ENCODE results near the gene OSBPL5.

Gene OSBPL5

DNA sequence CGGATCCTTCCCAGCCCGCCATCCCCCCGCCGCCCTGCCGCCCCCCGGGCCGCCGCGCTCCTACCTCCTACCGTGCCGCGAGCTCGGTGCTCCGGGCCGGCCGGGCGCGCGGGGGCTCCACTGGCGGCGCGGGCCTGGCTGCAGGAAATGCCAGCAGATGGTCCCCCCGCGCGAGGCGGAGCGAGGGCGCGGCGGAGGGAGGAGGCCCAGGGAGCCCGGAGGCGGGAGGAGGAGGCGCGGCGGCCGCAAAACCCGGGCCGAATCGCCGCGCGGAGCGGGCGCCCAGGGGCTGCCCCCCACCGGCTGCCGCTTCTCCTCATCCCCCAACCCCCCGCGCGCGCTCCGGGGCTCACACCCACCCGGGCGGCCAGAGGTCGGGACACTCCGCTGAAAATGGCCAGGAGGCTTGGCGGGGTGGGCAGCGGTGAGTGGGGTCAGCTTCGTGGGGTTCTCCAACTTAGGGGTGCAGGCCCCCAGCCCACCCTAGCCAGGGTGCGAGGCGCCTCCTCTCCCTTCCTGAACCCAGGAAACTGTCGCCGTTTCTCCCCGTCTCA, at the start of gene OSBPL5:
OSBPL5 (minus strand) TSS at position 159 of the 554 bp plus-strand sequence. CDS start 36,162 bp downstream, outside the sequence.
- no peak for DNase-seq

DNA sequence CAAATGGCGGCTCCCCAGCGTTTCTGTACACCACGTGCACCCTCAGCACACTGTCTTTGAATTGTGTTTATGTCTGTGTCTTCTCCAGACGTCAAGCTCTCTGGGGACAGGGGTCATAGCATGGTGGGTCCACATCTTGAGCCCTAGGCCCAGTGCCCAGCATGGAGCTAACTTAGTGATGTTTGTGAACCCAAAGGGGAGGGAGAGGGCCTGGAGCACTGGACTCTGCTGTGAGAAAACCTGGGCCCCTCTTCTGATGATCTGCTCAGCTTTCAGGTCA, 49.2 kb upstream of the OSBPL5 start:
- DNase-seq = no peak

DNA sequence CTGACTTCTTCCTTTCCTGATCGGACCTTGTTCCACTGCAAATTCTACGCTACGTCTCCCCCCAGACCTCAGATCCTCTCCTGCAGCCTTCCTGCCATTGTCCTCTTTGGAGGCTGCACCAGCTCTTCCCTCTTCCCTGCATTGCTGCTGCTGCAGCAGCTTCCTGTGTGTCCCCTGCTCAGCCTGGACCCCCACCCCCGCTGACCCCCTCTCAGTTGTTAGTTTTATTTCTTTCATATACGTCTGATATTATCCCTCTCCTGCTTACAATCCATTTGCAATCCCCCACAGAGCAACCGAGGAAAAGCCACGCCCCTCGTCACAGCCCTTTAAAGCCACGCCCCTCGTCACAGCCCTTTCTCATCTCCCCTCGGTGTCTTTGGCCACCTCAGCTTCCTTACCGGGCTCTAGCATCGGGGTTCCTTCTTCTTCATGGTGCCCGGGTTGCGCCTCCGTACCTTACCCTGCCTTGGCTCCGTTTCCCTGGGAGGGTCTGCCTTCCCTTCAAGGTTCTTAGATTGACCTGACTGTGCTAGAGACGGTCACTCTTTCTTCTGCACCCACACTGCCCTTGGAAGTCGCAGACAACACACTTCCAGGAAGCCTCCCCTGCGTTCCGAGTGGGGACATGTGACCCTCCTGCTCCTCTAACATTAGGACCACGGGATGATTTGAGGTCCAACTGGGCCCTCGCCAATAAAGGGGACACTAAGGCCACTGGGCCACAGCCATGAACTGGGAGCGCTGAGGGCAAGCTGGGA, 48.7 kb upstream of the OSBPL5 start:
- DNase-seq = no peak

GRCh38 chr11:3208272-3208671, 43.2 kb upstream of the OSBPL5 start:
- DNase-seq = no peak

DNA sequence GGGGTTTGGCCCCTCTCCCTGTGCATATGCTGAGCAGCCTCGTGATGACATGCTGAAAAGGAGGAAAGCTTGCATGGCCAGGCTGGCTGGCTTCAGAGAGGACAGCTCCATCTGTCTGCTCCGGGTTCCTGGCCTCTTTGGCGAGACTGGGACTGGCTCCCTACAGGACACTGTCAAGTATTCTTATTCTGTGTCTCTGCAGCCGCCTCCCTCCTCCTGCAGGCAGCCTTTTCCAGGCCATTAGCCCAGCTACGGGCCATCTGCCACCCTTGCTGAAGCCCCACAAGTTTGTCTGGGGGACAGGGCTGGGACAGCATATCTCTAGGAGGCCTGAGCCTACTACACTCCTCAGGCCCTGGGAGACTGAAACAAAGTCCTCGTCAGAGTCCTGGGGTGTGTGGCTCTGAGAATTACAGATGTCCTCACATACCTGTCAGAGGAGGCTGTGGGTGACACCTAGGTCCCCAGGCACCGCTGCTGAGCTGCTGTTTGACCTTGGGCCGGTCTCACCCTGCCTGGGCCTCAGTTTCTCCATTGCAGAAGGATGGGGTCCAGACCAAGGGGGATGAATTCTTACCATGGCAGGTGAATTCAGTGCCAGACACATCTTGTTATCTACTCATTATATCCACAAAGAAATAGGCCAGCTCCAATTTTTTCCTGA, 42.5 kb upstream of the OSBPL5 start:
- DNase-seq = no peak

DNA sequence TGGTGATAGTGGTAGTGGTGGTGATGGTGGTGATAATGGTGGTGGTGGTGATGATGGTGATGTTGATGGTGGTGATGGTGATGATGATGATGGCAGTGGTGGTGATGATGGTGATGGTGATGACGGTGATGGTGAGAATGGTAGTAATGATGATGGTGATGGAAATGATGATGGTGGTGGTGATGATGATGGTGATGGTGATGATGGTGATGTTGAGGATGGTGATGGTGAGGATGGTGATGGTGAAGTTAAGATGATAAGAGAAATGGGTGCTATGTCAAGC, 41.8 kb upstream of the OSBPL5 start:
- no peak for DNase-seq

DNA sequence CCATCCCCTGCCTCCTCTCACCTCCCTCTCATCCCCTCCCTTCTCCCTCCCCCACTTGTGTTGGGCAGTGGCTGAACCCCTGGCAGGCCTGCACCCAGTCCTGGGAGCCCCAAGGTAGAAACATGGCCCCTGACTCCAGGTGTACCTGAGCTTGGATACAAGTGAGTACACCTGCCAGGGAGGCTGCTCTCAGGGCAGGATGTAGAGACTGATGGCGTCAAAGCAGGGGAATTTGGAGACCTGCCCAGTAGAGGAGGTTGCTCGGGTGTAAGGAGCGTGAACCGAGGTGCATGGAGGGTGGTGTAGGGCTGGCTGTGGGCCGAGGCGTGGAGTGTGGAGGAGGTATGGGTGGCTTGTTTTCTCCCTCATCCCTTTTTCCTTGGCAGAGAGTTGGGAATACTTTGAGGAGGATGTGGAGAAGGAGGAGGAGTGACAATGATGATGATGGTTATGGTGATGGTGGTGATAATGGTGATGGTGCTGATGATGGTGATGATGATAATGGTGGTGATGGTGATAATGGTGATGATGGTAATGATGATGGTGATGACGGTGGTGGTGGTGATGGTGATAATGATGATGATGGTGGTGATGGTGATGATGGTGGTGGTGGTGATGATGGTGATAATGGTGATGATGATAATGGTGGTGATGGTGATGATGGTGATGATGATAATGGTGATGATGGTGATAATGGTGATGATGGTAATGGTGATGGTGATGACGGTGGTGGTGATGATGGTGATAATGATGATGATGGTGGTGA, 41.2 kb upstream of the OSBPL5 start:
- no peak for DNase-seq

GRCh38 chr11:3205261-3206155, 40.4 kb upstream of the OSBPL5 start:
- no peak for DNase-seq

DNA sequence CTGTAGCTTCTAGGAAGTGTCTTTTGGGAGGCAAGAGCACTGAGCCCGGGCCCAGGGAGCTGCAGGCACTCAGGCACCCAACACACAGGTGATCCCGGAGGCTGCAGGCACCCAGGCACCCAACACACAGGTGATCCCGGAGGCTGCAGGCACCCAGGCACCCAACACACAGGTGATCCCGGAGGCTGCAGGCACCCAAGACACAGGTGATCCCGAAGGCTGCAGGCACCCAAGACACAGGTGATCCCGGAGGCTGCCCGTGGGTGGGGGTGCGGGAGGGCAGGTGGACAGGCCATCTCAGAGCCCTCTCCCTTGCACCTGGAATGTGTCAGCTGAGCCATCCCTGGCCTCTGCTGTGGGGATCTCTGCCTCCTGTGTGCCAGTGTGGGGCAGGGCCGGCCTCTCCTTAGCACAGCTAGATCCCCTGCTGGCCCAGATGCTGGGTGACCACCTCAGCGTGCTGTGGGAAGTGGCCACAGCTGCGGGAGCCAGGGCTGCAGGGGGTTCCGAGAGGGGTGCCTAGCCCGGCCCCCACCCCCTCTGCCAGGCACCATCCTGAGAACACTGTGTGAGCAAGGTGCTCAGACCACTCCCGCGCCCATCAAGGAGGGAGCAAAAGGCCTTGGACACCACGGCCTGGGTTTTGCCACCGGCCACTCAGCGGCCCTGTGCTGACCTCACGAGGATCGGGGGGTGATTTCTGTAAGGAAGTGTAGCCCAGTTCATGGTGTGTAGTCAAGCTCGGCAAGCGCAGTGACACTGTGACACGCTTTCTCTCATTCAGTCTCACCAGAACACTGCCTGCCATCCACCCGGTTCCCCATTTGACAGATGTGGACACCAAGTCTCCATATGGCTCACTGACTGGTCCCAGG, 39.3 kb upstream of the OSBPL5 start:
- DNase-seq = no peak

- DNase-seq = no peak
These were observed 38.3 kb upstream of the OSBPL5 start for GRCh38 chr11:3203221-3204043.

DNA sequence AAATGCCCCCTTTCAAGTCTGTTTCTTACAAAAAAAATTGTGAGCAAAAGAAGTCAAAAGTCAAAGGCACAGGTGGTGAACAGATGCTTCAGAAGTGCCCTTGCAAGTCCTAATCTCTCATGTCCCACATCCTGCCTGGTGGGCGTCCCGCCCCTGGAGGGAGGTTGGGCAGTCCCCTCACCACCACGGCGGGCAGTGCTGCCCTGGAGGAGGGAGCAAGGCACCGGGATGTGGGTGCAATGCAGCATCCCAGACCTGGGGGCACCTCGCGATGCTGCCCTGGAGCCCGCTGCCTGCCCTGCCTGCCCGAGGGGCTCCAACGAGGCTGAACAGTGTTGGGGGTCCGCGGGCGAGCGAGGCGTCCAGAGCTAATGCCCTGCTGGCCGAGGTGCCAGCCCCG, 37.6 kb upstream of the OSBPL5 start:
- DNase-seq = no peak

- no peak for DNase-seq
These were observed 37.2 kb upstream of the OSBPL5 start for GRCh38 chr11:3202305-3202704.

DNA sequence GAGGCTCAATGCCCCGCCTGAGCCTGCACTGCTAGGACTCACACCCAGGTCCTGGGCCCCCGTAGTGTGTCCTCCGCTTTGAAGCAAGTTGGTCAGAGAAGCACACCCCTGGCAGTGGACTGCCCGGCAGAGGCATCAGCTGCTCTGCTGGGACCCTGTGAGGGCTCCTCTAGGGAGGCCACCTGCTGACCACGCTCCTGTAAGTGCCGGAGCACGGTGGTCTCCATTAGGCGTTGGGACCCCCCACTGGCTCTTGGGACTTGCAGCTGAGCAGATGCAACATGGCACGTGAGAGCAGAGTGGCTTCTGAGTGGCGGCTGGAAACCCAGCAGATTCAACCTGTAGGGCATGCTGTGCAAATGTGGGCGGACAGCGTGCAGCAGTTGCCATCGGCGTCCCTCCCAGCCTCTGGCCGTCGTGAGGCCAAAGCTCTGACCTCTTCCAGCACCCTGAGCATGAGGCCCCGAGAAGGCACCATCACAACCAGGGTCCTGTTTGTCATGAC, 36.6 kb upstream of the OSBPL5 start:
- no peak for DNase-seq

- no peak for DNase-seq
These were observed 36.0 kb upstream of the OSBPL5 start for GRCh38 chr11:3201112-3201581.

DNA sequence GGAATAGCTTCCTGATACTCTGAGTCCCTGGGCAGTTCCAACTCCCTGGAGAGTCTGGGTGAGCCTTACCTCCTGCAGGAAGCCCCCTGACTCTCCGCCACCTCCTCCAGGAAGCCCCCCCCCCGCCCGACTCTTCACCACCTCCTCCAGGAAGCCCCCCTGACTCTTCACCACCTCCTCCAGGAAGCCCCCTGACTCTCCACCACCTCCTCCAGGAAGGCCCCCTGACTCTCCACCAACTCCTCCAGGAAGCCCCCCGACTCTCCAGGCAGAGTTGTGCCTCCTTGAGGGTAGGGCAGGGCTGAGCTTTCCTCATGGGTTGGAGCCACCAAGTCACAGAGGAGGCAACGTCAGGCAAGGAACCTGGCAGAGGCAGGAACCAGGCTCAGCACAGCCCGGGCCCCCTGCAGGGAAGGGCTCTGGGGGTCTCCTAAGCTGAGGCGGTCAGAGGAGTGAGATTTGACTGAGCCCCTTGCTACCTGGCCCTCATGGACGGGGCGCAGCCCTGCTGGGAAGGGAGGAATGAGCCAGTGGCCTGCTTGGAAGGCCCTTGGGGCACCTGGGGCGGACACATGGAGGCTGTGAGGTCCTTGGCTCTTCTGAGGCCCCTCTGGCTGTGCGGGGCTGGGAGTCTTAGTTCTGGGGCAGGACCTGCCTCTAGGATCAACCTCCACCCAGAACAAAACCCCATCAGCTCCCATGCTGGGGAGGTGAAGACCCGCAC, 35.4 kb upstream of the OSBPL5 start:
- no peak for DNase-seq

DNA sequence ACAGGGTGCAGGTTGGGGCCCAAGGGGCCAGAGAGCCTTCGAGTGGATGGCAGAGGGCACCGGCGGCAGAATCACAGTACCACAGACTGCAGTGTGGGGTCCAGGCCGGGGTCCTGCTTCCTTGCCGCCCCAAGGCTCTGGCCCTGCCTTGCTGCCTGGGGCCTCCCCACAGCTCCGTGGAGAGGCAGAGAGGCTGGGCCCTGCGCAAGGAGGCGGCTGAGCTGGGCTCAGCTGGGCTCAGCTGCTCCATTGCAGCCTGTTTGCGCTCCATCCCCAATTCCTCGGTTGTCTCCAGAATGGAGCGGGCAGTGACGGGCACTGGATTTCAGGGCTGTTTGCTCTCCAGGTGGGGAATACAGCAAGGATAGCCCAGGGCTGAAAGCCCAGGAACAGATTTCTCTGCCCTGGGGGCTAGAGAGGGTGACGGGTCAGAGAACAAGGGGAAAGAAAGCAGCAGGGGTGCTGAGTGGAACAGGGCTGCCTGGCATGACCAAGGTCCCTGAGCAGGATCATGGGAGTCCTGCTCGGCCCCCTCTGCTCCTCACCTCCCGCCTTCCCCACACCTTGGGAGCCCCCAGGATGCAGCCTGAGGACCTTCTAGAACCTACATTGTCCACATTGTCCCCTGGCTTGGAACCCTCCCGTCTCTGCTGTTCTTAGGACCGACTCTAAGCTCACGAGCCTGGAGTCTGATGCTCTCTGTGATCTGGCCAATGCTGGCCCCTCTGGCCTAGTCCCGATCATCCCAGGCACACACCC, 34.6 kb upstream of the OSBPL5 start:
- DNase-seq = no peak

DNA sequence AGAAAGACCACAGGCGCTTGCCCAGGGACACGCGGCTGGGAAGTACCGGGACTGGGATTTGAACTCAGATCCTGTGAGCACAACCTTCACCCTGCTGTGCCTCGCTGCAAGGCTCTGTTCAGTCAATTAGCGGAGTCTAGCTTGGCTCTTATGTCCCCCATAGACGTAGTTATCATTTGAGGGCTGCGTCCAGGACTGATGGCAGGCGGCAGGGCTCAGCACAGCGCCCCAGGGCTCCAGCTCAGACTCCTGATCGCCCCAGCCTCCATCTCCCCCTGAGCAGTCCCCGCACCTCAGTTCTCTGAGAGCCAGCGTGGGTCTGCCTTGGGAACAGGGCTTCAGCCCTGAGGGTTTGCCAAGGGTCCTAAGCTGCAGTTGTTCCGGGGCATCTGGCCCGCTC, 33.7 kb upstream of the OSBPL5 start:
- DNase-seq = no peak

- no peak for DNase-seq
These were observed 32.9 kb upstream of the OSBPL5 start for GRCh38 chr11:3197878-3198528.
